Endometrium (tissue), 2 donors: Measurements from ENCODE around the gene CCR5AS.
"Not testable (repeated sequence)": the region's sequence is repeated elsewhere in the genome, so short reads cannot be mapped to it uniquely, and the experiment has no call there.

Source experiments
- FAIRE-seq: peaks from 2 replicates; lab custom pipeline; 2012; peaks lifted over from hg19 to GRCh38; lab: Jason Lieb, UNC
- donor health status: control.
- donor health status: control.

The CCR5AS gene

DNA sequence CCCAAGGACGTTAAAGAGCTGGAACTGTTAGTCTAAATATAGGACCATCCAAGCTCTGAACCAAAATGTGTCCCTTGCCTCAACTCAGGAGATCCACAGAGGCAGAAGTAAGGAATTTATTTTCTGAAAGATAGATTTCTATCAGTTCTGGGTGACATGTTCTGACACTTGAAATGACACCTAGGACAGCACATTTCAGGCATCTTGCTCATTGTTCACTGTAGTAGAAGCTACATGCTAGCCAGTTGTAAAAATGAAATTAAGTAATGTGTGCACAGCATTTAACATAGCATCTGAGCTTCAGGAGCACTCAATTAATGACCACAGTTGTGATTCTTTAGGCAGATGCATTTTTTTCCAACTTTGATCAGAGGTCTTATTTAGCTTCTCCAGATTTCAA is 52.4 kb downstream of the CCR5AS start:
- no peak for FAIRE-seq

DNA sequence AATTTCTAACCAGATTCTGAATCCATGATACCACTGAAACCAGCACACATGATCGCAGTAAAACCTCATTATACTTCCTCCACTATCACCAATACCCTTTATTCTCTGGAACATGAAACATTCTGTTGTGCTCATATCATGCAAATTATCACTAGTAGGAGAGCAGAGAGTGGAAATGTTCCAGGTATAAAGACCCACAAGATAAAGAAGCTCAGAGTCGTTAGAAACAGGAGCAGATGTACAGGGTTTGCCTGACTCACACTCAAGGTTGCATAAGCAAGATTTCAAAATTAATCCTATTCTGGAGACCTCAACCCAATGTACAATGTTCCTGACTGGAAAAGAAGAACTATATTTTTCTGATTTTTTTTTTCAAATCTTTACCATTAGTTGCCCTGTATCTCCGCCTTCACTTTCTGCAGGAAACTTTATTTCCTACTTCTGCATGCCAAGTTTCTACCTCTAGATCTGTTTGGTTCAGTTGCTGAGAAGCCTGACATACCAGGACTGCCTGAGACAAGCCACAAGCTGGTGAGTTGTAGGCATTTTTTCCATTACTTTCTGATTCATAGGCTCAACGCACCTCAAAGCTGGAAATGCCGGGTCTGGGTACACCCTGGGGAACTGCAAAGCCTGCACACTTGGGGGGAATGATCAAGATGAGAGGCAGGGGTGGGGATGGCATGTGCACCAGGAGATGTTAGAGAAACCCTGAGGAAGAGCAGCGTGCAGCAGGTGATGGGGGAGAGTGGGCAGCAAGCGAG is 53.0 kb downstream of the CCR5AS start, which contains the start of gene CCR2:
Gene CCR2 (plus strand): TSS at position 465 of the 764 bp plus-strand sequence. CDS start 3,417 bp downstream, outside the sequence.
- FAIRE-seq, result no peak

GRCh38 chr3:46353090-46353489 is 53.8 kb downstream of the CCR5AS start:
- FAIRE-seq, result no peak

GRCh38 chr3:46351646-46352045 is 55.2 kb downstream of the CCR5AS start:
- FAIRE-seq, result no peak

- FAIRE-seq, result no peak
These were observed 56.7 kb downstream of the CCR5AS start for GRCh38 chr3:46350262-46350565.

DNA sequence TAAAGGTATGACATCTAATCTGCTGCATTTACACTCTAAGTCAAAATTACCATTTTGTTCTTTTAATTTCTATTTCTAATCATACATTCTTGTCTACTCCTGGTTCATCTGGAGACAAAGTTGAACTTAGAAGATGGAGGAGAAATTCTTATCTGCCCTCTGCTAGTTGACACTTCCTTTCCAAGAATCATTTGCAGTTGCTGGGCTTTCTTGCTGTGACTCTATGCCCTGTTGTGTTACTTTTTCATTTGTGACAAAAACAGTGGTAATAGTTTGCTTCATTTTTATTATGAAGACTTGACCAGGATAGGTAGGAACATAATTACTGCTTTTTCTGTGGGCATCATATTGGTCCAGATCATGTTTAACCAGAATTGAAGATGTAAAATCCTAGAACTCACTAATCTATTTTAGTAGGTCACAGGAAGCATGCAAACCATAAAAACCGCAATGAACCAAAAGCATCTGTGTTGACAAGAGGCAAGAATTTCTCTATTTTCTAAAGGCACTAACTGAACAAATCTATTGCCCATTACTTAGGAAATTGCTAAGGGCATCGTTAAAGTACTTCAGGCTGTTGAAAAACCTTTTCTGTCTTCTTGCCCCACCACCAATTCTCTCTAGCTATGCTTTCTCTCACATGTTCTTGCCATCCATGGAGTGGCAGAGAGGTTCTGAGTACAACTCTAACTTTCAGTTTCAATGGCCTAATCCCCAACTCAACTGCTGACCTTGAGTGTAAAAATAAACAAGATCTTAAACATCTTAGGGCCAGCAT is 57.2 kb downstream of the CCR5AS start:
- FAIRE-seq, result no peak

DNA sequence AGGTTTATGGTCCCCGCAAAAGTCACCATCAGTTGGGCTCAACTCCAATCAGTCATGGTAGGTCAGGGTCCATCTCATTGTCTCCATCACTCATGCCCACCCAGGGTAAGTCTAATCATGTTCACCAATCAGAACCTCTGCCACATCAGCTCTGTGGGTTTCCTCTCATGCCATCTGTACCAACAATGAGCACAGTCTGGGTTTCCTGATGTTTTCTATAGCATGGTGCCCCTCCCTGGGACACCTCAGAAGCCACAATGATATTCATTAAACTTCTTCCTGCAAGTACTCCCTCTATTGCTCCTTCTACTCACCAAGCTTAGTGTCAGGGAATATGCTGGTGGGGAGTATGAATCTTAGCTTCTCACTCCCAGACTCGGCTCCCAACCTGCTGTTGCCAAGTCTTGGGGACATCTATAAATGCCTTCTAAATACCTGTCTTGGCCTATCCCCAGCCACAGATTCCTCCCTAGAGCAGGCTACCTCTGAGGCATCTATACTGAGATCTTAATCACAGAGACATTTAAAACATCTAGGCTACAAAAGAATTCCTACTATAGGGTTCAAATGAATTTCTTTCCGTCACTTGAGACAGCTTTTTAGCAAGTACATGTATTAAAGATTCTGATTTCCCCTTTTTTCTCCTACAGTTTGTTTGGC is 57.9 kb downstream of the CCR5AS start:
- no peak for FAIRE-seq

- FAIRE-seq, result no peak
These were observed 62.4 kb downstream of the CCR5AS start for GRCh38 chr3:46344476-46344875.

DNA sequence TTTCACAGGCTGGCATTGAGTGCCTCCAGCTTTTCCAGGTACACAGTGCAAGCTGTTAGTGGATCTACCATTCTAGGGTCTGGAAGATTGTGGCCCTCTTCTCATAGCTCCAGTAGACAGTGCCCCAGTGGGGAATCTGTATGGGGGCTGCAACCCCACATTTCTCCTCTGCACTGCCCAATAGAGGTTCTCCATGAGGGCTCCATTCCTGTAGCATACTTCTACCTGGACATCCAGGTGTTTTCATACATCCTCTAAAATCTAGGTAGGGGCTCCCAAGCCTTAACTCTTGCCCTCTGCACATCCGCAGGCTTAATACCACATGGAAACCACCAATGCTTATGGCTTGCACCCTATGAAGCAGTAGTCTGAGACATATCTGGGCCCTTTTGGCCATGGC is 68.0 kb downstream of the CCR5AS start:
- FAIRE-seq, result no peak

- FAIRE-seq, result no peak
These were observed 69.0 kb downstream of the CCR5AS start for GRCh38 chr3:46337911-46338310.

DNA sequence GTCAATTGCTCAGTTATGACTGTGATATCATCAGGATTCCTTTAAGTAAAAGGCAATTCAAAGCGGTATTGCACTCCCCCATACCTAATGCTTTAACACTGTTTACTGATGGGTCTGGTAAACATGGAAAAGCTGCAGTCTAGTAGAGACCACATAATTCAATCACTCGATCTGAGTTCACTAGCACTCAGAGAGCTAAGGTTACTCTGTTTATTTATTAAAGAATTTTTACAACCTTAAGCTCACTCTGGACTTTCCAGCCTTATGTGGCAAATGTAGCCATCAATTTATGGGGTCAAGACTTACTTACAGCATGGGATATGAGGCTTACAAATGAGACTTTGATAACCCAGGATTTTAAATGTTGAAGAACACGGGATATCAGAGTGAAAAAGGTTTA is 71.3 kb downstream of the CCR5AS start:
- no peak for FAIRE-seq

DNA sequence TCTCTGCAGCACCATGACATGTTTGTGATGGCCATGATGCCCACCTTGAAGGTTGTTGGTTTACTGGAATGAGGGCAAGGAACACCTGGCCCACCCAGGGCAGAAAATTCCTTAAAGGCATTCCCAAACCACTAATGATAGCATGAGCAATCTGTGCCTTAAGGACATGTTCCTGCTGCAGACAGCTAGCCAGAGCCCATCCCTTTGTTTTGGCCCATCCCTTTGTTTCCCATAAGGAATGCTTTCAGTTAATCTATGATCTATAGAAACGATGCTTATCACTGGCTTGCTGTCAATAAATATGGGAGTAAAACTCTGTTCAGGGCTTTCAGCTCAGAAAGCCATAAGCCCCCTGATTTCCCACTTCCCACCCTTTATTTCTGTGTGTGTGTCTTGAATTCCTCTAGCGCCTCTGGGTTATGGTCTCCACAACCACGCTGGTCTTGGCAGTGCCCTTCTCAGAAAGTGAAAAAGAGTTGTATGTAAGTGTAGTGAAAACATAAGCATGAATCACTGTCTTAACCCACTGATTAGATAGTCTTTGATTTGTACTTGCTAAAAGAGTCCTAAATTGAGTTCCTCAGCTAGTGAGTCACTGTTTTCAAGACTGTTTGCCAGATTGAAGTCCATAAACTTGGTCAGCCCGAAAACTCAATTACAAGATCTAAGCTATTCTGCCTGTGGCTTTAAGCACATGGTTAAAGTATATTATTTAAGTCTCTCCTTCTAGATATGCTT is 72.0 kb downstream of the CCR5AS start:
- FAIRE-seq, result no peak

- FAIRE-seq, result not testable (repeated sequence)
These were observed 76.2 kb downstream of the CCR5AS start for GRCh38 chr3:46330676-46331075.

DNA sequence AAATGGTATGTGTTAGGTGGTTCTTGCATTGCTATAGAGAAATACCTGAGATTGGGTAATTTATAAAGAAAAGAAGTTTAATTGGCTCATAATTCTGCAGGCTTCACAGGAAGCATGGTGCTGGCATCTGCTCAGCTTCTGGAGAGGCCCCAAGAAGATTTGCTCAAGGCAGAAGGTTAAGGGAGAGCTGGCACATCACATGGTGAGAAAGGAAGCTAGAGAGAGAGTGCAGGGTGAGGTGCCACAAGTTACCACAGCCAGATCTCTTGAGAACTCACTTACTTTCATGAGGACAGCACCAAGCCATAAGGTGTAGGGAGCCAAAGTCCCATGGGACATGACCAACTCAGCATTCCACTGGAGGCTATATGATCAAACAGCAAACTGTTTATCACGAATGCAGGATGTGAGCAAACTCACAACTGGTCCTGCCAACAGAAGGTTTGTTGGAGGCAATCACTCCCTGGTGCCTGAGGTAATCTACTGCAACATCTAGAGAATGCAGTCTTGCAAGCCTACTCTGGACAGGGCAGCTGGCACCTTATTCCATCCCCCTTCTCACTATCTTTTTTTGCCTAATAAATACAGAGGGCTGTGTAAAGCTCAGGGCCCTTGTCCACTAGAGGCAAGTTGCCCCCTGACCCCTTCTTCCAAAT is 81.1 kb downstream of the CCR5AS start:
- no peak for FAIRE-seq

- FAIRE-seq, result no peak
These were observed 82.8 kb downstream of the CCR5AS start for GRCh38 chr3:46324036-46324435.

DNA sequence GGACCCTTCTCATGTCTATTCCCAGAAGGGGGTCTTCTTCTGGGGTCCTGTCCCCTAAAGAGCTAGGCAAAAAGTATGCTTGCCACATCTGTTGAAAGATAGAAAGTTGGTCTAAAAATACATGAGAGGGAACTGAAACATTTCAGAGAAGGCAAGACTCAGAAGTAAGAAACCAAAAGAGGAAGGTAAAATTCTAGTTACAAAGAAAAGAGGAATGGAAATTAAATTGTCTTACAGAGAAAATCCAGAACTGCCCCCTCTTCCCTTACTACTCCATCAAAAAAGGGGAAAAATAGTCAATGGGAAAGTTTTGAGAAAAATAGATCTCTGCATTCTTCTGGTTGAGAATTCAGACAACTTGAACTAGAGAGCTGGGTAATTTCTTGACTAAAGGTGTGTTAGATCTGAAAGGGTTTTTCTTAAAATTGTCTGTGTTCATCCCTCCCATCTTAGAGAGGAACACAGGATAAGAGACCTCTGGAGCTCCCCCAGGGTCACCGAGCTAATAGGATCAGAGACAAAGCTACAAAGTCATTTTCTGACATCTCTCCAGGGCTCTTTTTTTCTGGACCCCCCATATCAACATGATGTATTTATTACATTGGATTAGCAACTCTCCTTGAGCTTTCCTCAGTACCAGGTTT is 85.3 kb downstream of the CCR5AS start:
- no peak for FAIRE-seq

GRCh38 chr3:46318207-46318927 is 88.5 kb downstream of the CCR5AS start:
- FAIRE-seq, result no peak

- no peak for FAIRE-seq
These were observed 90.7 kb downstream of the CCR5AS start for GRCh38 chr3:46316206-46316605.

- FAIRE-seq, result no peak
These were observed 92.3 kb downstream of the CCR5AS start for GRCh38 chr3:46314517-46314916.
